Measurements from ENCODE around the gene CELSR1. TPM values are rescaled to one million over a fixed set of nuclear protein-coding genes. Genes with fewer than 3 reads are reported as not detected.

CELSR1 gene
- total and polyA plus RNA-seq, 9 donors: 0.63 to 25.2 (median 2.9) TPM

DNA sequence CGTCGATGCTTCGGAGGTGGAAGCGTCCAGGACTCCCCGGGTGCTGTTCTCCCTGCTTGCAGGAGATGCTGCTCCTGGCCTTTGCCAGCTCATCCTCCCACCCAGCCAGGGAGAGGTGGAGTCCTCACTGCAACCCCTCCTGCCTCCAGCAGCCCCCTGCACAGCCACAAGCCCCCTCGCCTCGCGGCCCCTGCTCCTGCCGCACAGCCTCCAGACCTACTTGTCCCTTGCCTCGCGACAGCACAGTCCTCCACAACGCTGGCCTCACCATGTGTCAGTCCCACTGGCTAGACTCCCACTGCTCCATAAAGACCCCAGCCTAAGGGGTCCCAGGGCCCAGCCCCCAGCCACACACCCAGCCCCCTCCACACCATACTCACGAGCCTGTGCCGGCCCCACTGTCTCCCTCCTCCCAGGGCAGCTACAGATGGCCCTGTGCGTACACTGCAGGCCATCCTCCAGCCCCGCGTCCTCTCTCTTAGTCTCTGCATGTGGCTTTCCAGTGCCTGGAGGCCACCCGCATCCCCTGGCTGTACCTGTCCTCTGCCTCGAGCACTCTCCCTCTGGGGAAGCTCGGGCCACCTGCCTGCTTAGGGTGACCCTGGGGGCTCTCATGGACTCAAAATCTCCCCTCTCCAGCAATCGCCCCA lies 91.5 kb downstream of the CELSR1 start:
- H3K4me3 ChIP-seq: no peak overlapping the region
- no peaks in the 10 kb centered on the region for H3K36me3 ChIP-seq
- no peak overlapping the region for H3K27ac ChIP-seq
- 72 to 83% (median 83%) methylated on average over 21 of the region's 21 CpGs for WGBS, 3 donors
- intact Hi-C loops (cut with DNase I): no loop called here
- no peaks in the 10 kb centered on the region for H3K4me1 ChIP-seq (ENCODE audit: insufficient read depth)
- no peak for TF ChIP-seq POLR2A (IDR thresholded peaks at IDR 0.05)
- TF ChIP-seq, protein P1, sequence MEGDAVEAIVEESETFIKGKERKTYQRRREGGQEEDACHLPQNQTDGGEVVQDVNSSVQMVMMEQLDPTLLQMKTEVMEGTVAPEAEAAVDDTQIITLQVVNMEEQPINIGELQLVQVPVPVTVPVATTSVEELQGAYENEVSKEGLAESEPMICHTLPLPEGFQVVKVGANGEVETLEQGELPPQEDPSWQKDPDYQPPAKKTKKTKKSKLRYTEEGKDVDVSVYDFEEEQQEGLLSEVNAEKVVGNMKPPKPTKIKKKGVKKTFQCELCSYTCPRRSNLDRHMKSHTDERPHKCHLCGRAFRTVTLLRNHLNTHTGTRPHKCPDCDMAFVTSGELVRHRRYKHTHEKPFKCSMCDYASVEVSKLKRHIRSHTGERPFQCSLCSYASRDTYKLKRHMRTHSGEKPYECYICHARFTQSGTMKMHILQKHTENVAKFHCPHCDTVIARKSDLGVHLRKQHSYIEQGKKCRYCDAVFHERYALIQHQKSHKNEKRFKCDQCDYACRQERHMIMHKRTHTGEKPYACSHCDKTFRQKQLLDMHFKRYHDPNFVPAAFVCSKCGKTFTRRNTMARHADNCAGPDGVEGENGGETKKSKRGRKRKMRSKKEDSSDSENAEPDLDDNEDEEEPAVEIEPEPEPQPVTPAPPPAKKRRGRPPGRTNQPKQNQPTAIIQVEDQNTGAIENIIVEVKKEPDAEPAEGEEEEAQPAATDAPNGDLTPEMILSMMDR (IDR thresholded peaks at IDR 0.05): no peak
- no peak for TF ChIP-seq EP300 (IDR thresholded peaks at IDR 0.05)
- DNase-seq: no peak
- H3K27me3 ChIP-seq: no peaks in the 10 kb centered on the region
- H3K9me3 ChIP-seq: no peaks in the 10 kb centered on the region

DNA sequence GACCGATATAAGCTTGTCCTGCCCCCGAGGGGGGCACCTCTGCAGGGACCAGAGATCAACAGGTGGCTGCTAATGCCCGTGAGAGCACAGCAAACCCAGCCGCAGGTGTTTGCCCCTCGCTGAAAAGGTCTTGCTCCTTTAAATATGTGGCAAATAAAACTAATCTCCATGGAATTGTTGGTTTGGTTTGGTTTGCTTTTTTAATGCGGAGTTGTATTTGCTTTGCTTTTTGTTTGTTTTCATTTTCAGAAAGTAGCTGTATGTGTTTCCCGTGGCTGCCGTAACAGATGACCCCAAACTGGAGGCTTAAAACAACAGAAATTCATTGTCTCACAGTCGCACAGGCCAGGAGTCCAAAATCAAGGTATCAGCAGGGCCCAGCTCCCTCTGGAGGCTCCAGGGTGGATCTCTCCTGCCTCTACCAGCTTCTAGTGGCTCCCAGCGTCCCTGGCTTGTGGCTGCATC lies 93.0 kb downstream of the CELSR1 start:
- DNase-seq: no peak
- Histone ChIP-seq H3K27me3 (no peaks in the 10 kb centered on the region), H3K4me3 (no peak overlapping the region), H3K9me3 (no peaks in the 10 kb centered on the region), H3K4me1 (ENCODE audit: insufficient read depth) (no peaks in the 10 kb centered on the region), H3K27ac (no peak overlapping the region), H3K36me3 (no peaks in the 10 kb centered on the region)
- 78 to 86% (median 85%) methylated on average over 10 of the region's 10 CpGs for WGBS, 3 donors
- no peak for TF ChIP-seq EP300 (IDR thresholded peaks at IDR 0.05)
- no peak for TF ChIP-seq POLR2A (IDR thresholded peaks at IDR 0.05)
- TF ChIP-seq, protein P1 (IDR thresholded peaks at IDR 0.05): no peak
- intact Hi-C loops (cut with DNase I): no loop called here

DNA sequence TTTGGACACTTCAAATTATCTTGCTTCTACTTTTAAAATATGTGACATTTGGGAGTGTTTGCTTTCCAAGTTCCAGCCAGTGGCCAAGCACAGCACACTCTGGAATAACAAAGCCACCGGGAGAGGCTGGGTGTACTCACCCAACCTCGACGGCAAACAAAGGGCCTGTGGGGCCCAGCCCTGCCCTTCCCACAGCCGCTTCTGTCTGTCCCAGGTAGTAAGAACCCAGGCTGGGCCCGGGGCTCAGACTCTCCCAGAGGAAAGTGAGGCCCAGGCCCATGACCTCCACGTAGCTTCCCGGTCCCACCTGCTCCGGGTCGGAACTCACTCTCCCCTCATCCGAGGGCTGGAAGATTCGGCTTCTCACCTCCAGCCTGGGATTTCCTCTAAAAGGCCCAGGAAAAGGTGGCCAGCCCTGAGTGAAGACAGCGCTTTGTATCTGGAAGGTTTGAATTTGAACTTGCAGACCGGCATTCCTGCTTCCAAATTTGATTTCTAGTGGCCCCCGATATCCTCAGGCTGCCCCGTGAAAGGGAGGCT lies 93.5 kb downstream of the CELSR1 start:
- Histone ChIP-seq H3K27me3 (no peaks in the 10 kb centered on the region), H3K27ac (no peak overlapping the region), H3K36me3 (no peaks in the 10 kb centered on the region), H3K4me3 (no peak overlapping the region), H3K9me3 (no peaks in the 10 kb centered on the region), H3K4me1 (ENCODE audit: insufficient read depth) (no peaks in the 10 kb centered on the region)
- no peak for DNase-seq
- intact Hi-C loops (cut with DNase I): no loop called here
- TF ChIP-seq EP300 (IDR thresholded peaks at IDR 0.05): no peak
- TF ChIP-seq, protein P1 (IDR thresholded peaks at IDR 0.05): no peak
- 83 to 89% (median 88%) methylated on average over 15 of the region's 15 CpGs for whole genome bisulfite sequencing, 3 donors

DNA sequence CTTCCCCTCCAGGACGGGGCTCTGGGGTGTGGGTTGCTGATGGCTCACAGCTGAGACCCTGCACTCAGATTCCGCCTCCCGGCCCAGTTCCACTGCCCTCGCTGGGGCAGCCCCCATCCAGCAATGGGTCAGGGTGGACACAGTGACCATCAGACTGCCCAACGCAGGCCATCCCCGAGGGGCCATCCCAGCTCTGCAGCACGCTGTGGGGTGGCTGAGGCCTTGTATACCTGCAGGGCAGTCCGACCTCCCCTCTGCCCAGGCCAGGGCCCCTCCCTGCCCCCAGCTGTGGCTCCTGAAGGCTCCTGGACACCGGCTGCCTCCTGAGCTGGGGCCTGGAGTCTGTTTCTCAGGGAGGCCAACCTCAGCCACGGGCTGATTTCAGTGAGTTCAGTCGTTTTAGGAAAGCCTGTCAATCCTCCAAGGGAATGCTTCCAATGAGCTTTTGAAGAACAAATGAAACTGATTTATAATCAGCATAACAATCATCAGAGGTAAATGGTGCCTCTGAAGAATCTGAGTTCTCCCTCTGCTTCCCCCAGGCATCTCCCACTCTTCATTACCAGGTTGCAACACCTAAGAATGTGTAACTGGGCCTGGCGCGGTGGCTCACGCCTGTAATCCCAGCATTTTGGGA lies 95.1 kb downstream of the CELSR1 start:
- 87 to 92% (median 87%) methylated on average over 13 to 14 of the region's 14 CpGs for WGBS, 3 donors
- H3K36me3 ChIP-seq: no peaks in the 10 kb centered on the region
- H3K9me3 ChIP-seq: no peaks in the 10 kb centered on the region
- no peak for DNase-seq
- H3K4me3 ChIP-seq: no peak overlapping the region
- intact Hi-C loops (cut with DNase I): no loop called here
- H3K27me3 ChIP-seq: no peaks in the 10 kb centered on the region
- no peaks in the 10 kb centered on the region for H3K4me1 ChIP-seq (ENCODE audit: insufficient read depth)
- TF ChIP-seq EP300 (IDR thresholded peaks at IDR 0.05): no peak
- TF ChIP-seq, protein P1 (IDR thresholded peaks at IDR 0.05): no peak
- TF ChIP-seq POLR2A (IDR thresholded peaks at IDR 0.05): no peak
- no peak overlapping the region for H3K27ac ChIP-seq

Data from ovary (tissue), 9 donors.